HEK293 (cell line): Measurements from ENCODE around the gene ALOX5AP.

Experiments used
- CTCF ChIA-PET: fragments of 350-600 bp; formaldehyde crosslinking; extraction: SDS; loops from one replicate; lab custom pipeline; 2021; ENCODE audit warnings: antibody characterized with exemption; lab: Yijun Ruan, JAX
- POLR2A ChIA-PET: fragments of 300-600 bp; formaldehyde crosslinking; extraction: SDS; loops from one replicate; lab custom pipeline; 2020; ENCODE audit warnings: antibody characterized with exemption, inconsistent platforms; lab: Yijun Ruan, JAX
- H3K27ac ChIP-seq: fragments of 200-500 bp; sonication (Bioruptor generic); 2 replicates; pipeline ENCODE4 v1.5.1; 2014; ENCODE audit warnings: low read depth, low read length, control low read depth, inconsistent platforms; ENCODE audit errors: extremely low read depth
- H3K36me3 ChIP-seq, 2 experiments: fragments of 200-500 bp in 1 of 2; sonication (Bioruptor generic) in 1 of 2; 1 replicate in 1 of 2; 2 replicates in 1 of 2; pipeline ENCODE4 v1.5.1; 2014 to 2017; ENCODE audit warnings: inconsistent platforms in 2 of 2, low read length in 2 of 2; ENCODE audit not compliant: control insufficient read depth in 2 of 2, insufficient read depth in 1 of 2
- H3K4me1 ChIP-seq: fragments of 200-500 bp; sonication (Bioruptor generic); 2 replicates; pipeline ENCODE4 v1.5.1; 2014; ENCODE audit warnings: mild to moderate bottlenecking, low read length, inconsistent platforms; ENCODE audit not compliant: control insufficient read depth, insufficient read depth
- H3K4me3 ChIP-seq: 2 replicates; pipeline ENCODE4 v1.5.1; 2011; ENCODE audit warnings: low read depth, mild to moderate bottlenecking, control low read depth, low read length, moderate library complexity
- H3K9me3 ChIP-seq: fragments of 200-500 bp; sonication (Bioruptor generic); 2 replicates; pipeline ENCODE4 v1.5.1; 2014; ENCODE audit warnings: low read depth, low read length, inconsistent platforms; ENCODE audit not compliant: control insufficient read depth, insufficient read depth
- HOXC10 ChIP-seq: sonication (generic); formaldehyde crosslinking; IDR thresholded peaks from 2 replicates; pipeline ENCODE4 v1.8.1; 2023; ENCODE audit warnings: mild to moderate bottlenecking, missing genetic modification reagents
- PATZ1 ChIP-seq: fragments of 450-650 bp; formaldehyde crosslinking; IDR thresholded peaks from 2 replicates; pipeline ENCODE4 v1.5.1; 2016; ENCODE audit warnings: missing biosample characterization, missing genetic modification characterization
- PBX3 ChIP-seq: sonication (generic); formaldehyde crosslinking; IDR thresholded peaks from 2 replicates; pipeline ENCODE4 v1.8.1; 2022; ENCODE audit warnings: mild to moderate bottlenecking, moderate library complexity, missing genetic modification reagents
- REST ChIP-seq: fragments of 450-650 bp; formaldehyde crosslinking; IDR thresholded peaks from 2 replicates; pipeline ENCODE4 v1.5.1; 2016; ENCODE audit warnings: missing biosample characterization, missing genetic modification characterization
- SP3 ChIP-seq: fragments of 450-650 bp; formaldehyde crosslinking; IDR thresholded peaks from 2 replicates; pipeline ENCODE4 v1.5.1; 2016; ENCODE audit warnings: missing biosample characterization, missing genetic modification characterization
- ZBTB48 ChIP-seq: fragments of 450-650 bp; formaldehyde crosslinking; IDR thresholded peaks from 2 replicates; pipeline ENCODE4 v1.5.1; 2016; ENCODE audit warnings: missing biosample characterization, missing genetic modification characterization
- ZFHX2 ChIP-seq: fragments of 450-650 bp; formaldehyde crosslinking; conservative IDR thresholded peaks from 2 replicates; pipeline ENCODE4 v1.5.1; 2016; ENCODE audit warnings: missing biosample characterization, missing genetic modification characterization
- ZNF23 ChIP-seq: fragments of 450-650 bp; formaldehyde crosslinking; IDR thresholded peaks from 2 replicates; pipeline ENCODE4 v1.5.1; 2016; ENCODE audit warnings: missing biosample characterization, missing genetic modification characterization, borderline replicate concordance
- ZNF335 ChIP-seq: fragments of 450-650 bp; formaldehyde crosslinking; conservative IDR thresholded peaks from 2 replicates; pipeline ENCODE4 v1.5.1; 2016; ENCODE audit warnings: missing biosample characterization, missing genetic modification characterization
- ZNF350 ChIP-seq: fragments of 450-650 bp; formaldehyde crosslinking; IDR thresholded peaks from 2 replicates; pipeline ENCODE4 v1.5.0; 2017; ENCODE audit warnings: missing biosample characterization, mild to moderate bottlenecking, missing genetic modification characterization
- ZNF513 ChIP-seq: fragments of 450-650 bp; IDR thresholded peaks from 2 replicates; pipeline ENCODE4 v1.5.1; 2018; ENCODE audit warnings: missing biosample characterization, missing genetic modification characterization
- ZNF596 ChIP-seq: fragments of 450-650 bp; IDR thresholded peaks from 2 replicates; pipeline ENCODE4 v1.5.0; 2018; ENCODE audit warnings: missing biosample characterization, mild to moderate bottlenecking, missing genetic modification characterization, moderate library complexity
- ZNF621 ChIP-seq: fragments of 450-650 bp; formaldehyde crosslinking; IDR thresholded peaks from 2 replicates; pipeline ENCODE4 v1.5.1; 2017; ENCODE audit warnings: missing biosample characterization, missing genetic modification characterization
- ZNF626 ChIP-seq: fragments of 450-650 bp; sonication (Bioruptor Pico); formaldehyde crosslinking; IDR thresholded peaks from 2 replicates; pipeline ENCODE4 v1.5.1; 2018; ENCODE audit warnings: missing biosample characterization, missing genetic modification characterization, inconsistent platforms
- ZNF670 ChIP-seq: fragments of 450-650 bp; formaldehyde crosslinking; IDR thresholded peaks from 2 replicates; pipeline ENCODE4 v1.5.1; 2016; ENCODE audit warnings: missing biosample characterization, missing genetic modification characterization, low read depth
- ZNF677 ChIP-seq: fragments of 450-650 bp; IDR thresholded peaks from 2 replicates; pipeline ENCODE4 v1.5.0; 2018; ENCODE audit warnings: missing biosample characterization, mild to moderate bottlenecking, missing genetic modification characterization, moderate library complexity
- ZSCAN30 ChIP-seq: fragments of 450-650 bp; IDR thresholded peaks from 2 replicates; pipeline ENCODE4 v1.5.1; 2018; ENCODE audit warnings: missing biosample characterization, mild to moderate bottlenecking, missing genetic modification characterization, moderate library complexity
- TF ChIP-seq, protein P1 (sequence below): fragments of 450-650 bp; formaldehyde crosslinking; IDR thresholded peaks from 2 replicates; pipeline ENCODE4 v1.5.1; 2016; ENCODE audit warnings: missing biosample characterization, missing genetic modification characterization, borderline replicate concordance

ALOX5AP gene

GRCh38 chr13:30802501-30802900, 67.2 kb downstream of the ALOX5AP start:
- ChIA-PET POLR2A (no interaction called here), CTCF (interaction anchor here (0.6 to 2.4 kb wide), 7 partner anchors 38 to 670 kb away, joined by 3 to 6 read pairs (median 3); no protein-coding TSS in a partner anchor)
- no peaks in the 10 kb centered on the region for H3K36me3 ChIP-seq
- no peak overlapping the region for H3K4me3 ChIP-seq
- H3K9me3 ChIP-seq, result no peaks in the 10 kb centered on the region
- TF ChIP-seq ZFHX2 (tag by site-specific recombination) (no peak), ZSCAN30 (no peak), REST (tag by site-specific recombination) (no peak), ZNF677 (tag by site-specific recombination) (no peak), ZNF596 (no peak), HOXC10 (CRISPR knock-in tag) (no peak), ZNF350 (tag by site-specific recombination) (no peak), ZNF335 (no peak), ZNF513 (tag by site-specific recombination) (no peak), ZNF626 (tag by site-specific recombination) (no peak), ZBTB48 (tag by site-specific recombination) (no peak), PBX3 (CRISPR knock-in tag) (no peak), ZNF670 (tag by site-specific recombination) (no peak), ZNF23 (no peak), SP3 (tag by site-specific recombination) (no peak), PATZ1 (tag by site-specific recombination) (no peak), ZNF621 (tag by site-specific recombination) (no peak)
- TF ChIP-seq, protein P1, sequence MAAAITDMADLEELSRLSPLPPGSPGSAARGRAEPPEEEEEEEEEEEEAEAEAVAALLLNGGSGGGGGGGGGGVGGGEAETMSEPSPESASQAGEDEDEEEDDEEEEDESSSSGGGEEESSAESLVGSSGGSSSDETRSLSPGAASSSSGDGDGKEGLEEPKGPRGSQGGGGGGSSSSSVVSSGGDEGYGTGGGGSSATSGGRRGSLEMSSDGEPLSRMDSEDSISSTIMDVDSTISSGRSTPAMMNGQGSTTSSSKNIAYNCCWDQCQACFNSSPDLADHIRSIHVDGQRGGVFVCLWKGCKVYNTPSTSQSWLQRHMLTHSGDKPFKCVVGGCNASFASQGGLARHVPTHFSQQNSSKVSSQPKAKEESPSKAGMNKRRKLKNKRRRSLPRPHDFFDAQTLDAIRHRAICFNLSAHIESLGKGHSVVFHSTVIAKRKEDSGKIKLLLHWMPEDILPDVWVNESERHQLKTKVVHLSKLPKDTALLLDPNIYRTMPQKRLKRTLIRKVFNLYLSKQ (tag by site-specific recombination), result no peak
- H3K27ac ChIP-seq, result no peak overlapping the region
- no peaks in the 10 kb centered on the region for H3K4me1 ChIP-seq
